Common myeloid progenitor, CD34-positive (primary cell): ENCODE measurements around the gene LRMDA.

Experiments used
- CTCF ChIA-PET: fragments of 350-600 bp; sonication (Branson Sonifier 250); formaldehyde crosslinking; loops from one replicate; lab custom pipeline; 2021; ENCODE audit warnings: antibody characterized with exemption; lab: Charles Lee
- POLR2A ChIA-PET: fragments of 350-600 bp; sonication (Branson Sonifier 250); formaldehyde crosslinking; loops from one replicate; lab custom pipeline; 2021; ENCODE audit warnings: antibody characterized with exemption; lab: Charles Lee
- DNase-seq, 3 donors: peaks; one replicate each; pipeline versions ENCODE4 v3.0.0 to v3.0.0-alpha.2; 2013
- H3K27ac ChIP-seq, 2 experiments: 1 replicate in 1 of 2; 2 replicates in 1 of 2; pipeline ENCODE4 v1.7.0; 2013; ENCODE audit warnings: inconsistent platforms in 2 of 2, low read length in 2 of 2, mild to moderate bottlenecking in 2 of 2, low read depth in 1 of 2, moderate library complexity in 1 of 2; ENCODE audit not compliant: severe bottlenecking in 2 of 2, insufficient read depth in 1 of 2, poor library complexity in 1 of 2
- H3K27me3 ChIP-seq, 5 experiments: replicated peaks in 2 of 5; 1 replicate in 3 of 5; 2 replicates in 2 of 5; pipeline versions ENCODE4 v1.6.1 to v1.7.0; 2013; ENCODE audit warnings: low read length in 4 of 5, mild to moderate bottlenecking in 2 of 5, moderate library complexity in 2 of 5, inconsistent platforms in 1 of 5; ENCODE audit not compliant: insufficient read depth in 5 of 5, control insufficient read depth in 4 of 5
- H3K36me3 ChIP-seq, 4 experiments: 1 replicate in 2 of 4; 2 replicates in 2 of 4; pipeline versions ENCODE4 v1.6.1 to v1.7.0; 2013; ENCODE audit warnings: low read length in 3 of 4, control low read depth in 1 of 4, mild to moderate bottlenecking in 1 of 4; ENCODE audit not compliant: control insufficient read depth in 4 of 4, insufficient read depth in 4 of 4
- H3K4me1 ChIP-seq, 4 experiments: 1 replicate in 3 of 4; 2 replicates in 1 of 4; pipeline versions ENCODE4 v1.6.1 to v1.7.1; 2013; ENCODE audit warnings: low read length in 3 of 4, mild to moderate bottlenecking in 3 of 4, control low read depth in 1 of 4, inconsistent platforms in 1 of 4, moderate library complexity in 1 of 4; ENCODE audit not compliant: control insufficient read depth in 4 of 4, insufficient read depth in 4 of 4; ENCODE audit errors: control extremely low read depth in 1 of 4
- H3K4me3 ChIP-seq, 7 experiments: 1 replicate in 4 of 7; 2 replicates in 3 of 7; pipeline versions ENCODE4 v1.5.1 to v1.7.0; 2013; ENCODE audit warnings: mild to moderate bottlenecking in 7 of 7, low read length in 6 of 7, moderate library complexity in 6 of 7, inconsistent platforms in 2 of 7, low read depth in 2 of 7, control low read depth in 1 of 7; ENCODE audit not compliant: insufficient read depth in 4 of 7, control insufficient read depth in 1 of 7; ENCODE audit errors: extremely low read depth in 1 of 7
- H3K9me3 ChIP-seq, 5 experiments: 1 replicate in 4 of 5; 2 replicates in 1 of 5; pipeline versions ENCODE4 v1.6.1 to v1.7.1; 2013; ENCODE audit warnings: low read length in 4 of 5, mild to moderate bottlenecking in 2 of 5, inconsistent platforms in 1 of 5, low read depth in 1 of 5, moderate library complexity in 1 of 5; ENCODE audit not compliant: control insufficient read depth in 4 of 5, insufficient read depth in 2 of 5; ENCODE audit errors: control extremely low read depth in 1 of 5
- WGBS: methylation state at CpG from one replicate; pipeline ENCODE4 v1.1.5; 2013; ENCODE audit not compliant: insufficient coverage; 5-methylcytosine and 5-hydroxymethylcytosine counted together

LRMDA gene

DNA sequence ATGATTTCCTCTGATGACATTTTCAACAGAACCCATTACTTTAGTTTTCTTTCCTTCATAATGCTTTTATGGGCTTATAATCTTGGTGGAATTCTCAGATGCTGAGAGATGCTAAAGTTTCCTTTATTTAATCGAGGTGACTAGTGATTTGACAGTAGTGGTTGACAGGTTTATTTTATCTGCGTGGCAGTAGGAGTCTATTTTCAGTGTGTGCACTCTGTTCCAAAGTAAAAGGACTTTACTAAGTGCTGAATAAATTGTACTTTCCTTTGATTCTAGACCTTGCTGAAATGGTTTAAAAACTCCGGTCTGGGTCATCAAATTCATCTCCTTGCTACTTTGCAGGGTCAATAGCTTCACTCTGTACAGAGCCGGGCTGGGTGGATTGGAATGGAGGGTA is 900.3 kb downstream of the LRMDA start:
- WGBS, result 95% methylated on average over 4 of the region's 4 CpGs

DNA sequence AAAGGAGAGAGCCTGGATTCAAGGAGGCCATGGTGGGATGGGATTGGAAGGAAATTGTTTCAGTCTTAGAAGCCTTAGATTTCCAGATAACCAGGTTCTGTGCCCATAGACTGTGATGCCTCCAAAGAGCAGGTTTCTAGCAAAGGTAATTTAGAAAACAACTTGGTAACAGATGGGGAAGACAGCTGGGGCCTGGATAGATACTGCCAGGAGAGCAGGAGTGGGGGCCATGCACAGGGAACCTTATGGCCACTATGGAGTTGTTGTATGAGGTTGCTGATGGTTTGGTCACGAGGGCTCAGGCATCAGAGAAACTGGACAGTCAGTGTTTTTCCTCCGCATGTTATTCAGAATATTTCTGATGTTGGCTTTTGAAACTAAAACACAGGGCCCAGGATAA is 901.9 kb downstream of the LRMDA start:
- ChIA-PET POLR2A (no interaction called here), CTCF (no interaction called here)
- DNase-seq, result no peak

More for the DNA sequence above, 900.3 kb downstream of the LRMDA start:
- Histone ChIP-seq H3K4me3 (no peak overlapping the region), H3K4me1 (no peaks in the 10 kb centered on the region), H3K27ac (no peak overlapping the region), H3K9me3 (no peaks in the 10 kb centered on the region), H3K36me3 (no peaks in the 10 kb centered on the region), H3K27me3 (no peaks in the 10 kb centered on the region)
- no peak for DNase-seq
- ChIA-PET POLR2A (no interaction called here), CTCF (no interaction called here)

GRCh38 chr10:76333796-76334195 is 902.4 kb downstream of the LRMDA start:
- H3K27me3 ChIP-seq, result no peaks in the 10 kb centered on the region
- 100% methylated on average over 3 of the region's 4 CpGs for WGBS
- H3K4me1 ChIP-seq, result no peaks in the 10 kb centered on the region
- CTCF ChIA-PET, result no interaction called here
- DNase-seq, result no peak
- POLR2A ChIA-PET, result no interaction called here
- H3K4me3 ChIP-seq, result no peak overlapping the region
- H3K36me3 ChIP-seq, result no peaks in the 10 kb centered on the region
- no peaks in the 10 kb centered on the region for H3K9me3 ChIP-seq
- no peak overlapping the region for H3K27ac ChIP-seq

More for the DNA sequence above, 901.9 kb downstream of the LRMDA start:
- no peaks in the 10 kb centered on the region for H3K4me1 ChIP-seq
- no peaks in the 10 kb centered on the region for H3K27me3 ChIP-seq
- no peak overlapping the region for H3K4me3 ChIP-seq
- no peaks in the 10 kb centered on the region for H3K9me3 ChIP-seq
- H3K27ac ChIP-seq, result no peak overlapping the region
- 100% methylated on average over 2 of the region's 2 CpGs for WGBS
- H3K36me3 ChIP-seq, result no peaks in the 10 kb centered on the region

DNA sequence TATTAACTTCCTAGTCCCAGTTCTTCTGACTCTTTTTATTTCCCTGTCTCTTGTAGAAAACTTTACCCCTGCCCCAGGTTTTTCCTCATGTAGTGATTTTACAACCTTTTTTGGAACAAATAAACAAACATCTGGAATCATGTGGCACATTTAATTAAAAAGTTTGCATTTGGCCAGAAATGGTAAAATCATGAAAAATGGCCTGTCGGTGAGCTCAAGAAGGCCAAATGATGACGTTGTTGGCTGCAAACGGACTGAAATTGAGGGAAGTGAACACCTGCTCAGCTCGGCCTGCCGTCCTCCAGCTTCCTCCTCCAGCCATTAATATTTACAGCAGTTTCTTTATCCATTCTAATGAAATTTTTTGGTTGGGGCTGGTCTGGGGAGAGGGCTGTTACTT is 902.8 kb downstream of the LRMDA start:
- Histone ChIP-seq H3K27me3 (no peaks in the 10 kb centered on the region), H3K27ac (no peak overlapping the region), H3K4me1 (no peaks in the 10 kb centered on the region), H3K36me3 (no peaks in the 10 kb centered on the region), H3K9me3 (no peaks in the 10 kb centered on the region), H3K4me3 (no peak overlapping the region)
- POLR2A ChIA-PET, result no interaction called here
- DNase-seq, result no peak
- CTCF ChIA-PET, result no interaction called here
- WGBS, result 94% methylated on average over 3 of the region's 5 CpGs

DNA sequence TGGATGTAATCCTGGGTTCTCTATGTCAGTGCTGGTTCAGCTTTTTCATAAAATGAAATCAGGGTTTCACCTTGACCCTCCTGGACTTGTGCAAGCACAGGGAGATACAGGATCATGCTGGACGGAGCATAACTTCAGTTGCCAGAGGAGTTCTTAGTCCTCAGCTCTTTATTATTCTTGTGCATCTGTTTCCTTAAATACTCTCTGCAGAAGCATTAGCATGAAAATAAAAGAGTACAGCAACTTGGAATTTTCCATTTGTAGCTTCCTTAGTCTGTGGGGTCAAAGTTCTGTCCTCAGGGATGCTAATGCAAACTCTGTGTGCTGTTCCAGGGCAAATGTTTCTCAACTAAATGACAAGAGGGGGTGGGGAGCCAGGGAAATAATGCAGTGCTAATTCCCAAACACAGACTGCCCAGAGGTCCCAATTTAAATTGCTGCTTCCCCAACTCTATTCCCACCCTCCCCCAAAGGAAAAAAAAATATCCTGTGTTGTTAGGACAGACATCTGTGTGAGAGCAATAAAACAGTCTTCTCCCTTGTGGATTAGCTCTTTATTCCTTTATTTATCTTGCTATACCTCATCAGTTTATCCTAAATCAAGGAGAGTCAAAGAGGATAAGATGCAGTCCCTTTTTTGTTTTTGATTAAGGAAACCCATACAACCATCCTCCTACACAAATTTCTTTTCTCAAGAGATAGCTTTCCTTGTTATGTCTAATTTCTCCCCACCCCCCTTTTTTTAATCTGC is 905.0 kb downstream of the LRMDA start:
- ChIA-PET POLR2A (no interaction called here), CTCF (no interaction called here)
- WGBS, result 100% methylated on average over 1 of the region's 1 CpG
- H3K27ac ChIP-seq, result no peak overlapping the region
- DNase-seq, result no peak
- no peaks in the 10 kb centered on the region for H3K27me3 ChIP-seq
- no peak overlapping the region for H3K4me3 ChIP-seq
- peaks cover 0 to 2% (median 0%) of the 10 kb centered on the region in 5 experiments for H3K9me3 ChIP-seq
- H3K36me3 ChIP-seq, result no peaks in the 10 kb centered on the region
- no peaks in the 10 kb centered on the region for H3K4me1 ChIP-seq

- no peak overlapping the region for H3K27ac ChIP-seq
- H3K36me3 ChIP-seq, result no peaks in the 10 kb centered on the region
- 80% methylated on average over 1 of the region's 1 CpG for WGBS
- no peaks in the 10 kb centered on the region for H3K27me3 ChIP-seq
- POLR2A ChIA-PET, result no interaction called here
- CTCF ChIA-PET, result no interaction called here
- H3K4me3 ChIP-seq, result no peak overlapping the region
- H3K9me3 ChIP-seq, result peaks cover 0 to 7% (median 0%) of the 10 kb centered on the region in 5 experiments
- H3K4me1 ChIP-seq, result peaks cover 0 to 4% (median 0%) of the 10 kb centered on the region in 4 experiments
- no peak for DNase-seq
These were observed 906.2 kb downstream of the LRMDA start for GRCh38 chr10:76337641-76338040.

GRCh38 chr10:76338187-76338586 is 906.8 kb downstream of the LRMDA start:
- 100% methylated on average over 1 of the region's 2 CpGs for WGBS
- Histone ChIP-seq H3K36me3 (no peaks in the 10 kb centered on the region), H3K4me3 (no peak overlapping the region), H3K4me1 (peaks cover 0 to 4% (median 0%) of the 10 kb centered on the region in 4 experiments), H3K9me3 (peaks cover 0 to 11% (median 0%) of the 10 kb centered on the region in 5 experiments), H3K27ac (no peak overlapping the region), H3K27me3 (no peaks in the 10 kb centered on the region)
- POLR2A ChIA-PET, result no interaction called here
- no peak for DNase-seq
- CTCF ChIA-PET, result no interaction called here
